GM12892 (cell line): ENCODE results near the gene RGS7.

Experiments used
- DNase-seq: peaks from one replicate; pipeline ENCODE4 v3.0.0; 2011; ENCODE audit not compliant: insufficient read length
- FAIRE-seq: peaks from 2 replicates; lab custom pipeline; 2011; peaks lifted over from hg19 to GRCh38; lab: Jason Lieb, UNC
- POLR2A ChIP-seq: IDR thresholded peaks from 2 replicates; pipeline ENCODE4 v1.6.1; 2011; ENCODE audit warnings: low read depth, low read length, control low read depth
- POLR2AphosphoS5 ChIP-seq: IDR thresholded peaks from 2 replicates; pipeline ENCODE4 v1.6.1; 2011; ENCODE audit warnings: low read depth, low read length, control low read depth
- TAF1 ChIP-seq: IDR thresholded peaks from 2 replicates; pipeline ENCODE4 v1.6.1; 2011; ENCODE audit warnings: low read depth, mild to moderate bottlenecking, control low read depth, low read length, borderline replicate concordance

The RGS7 gene

DNA sequence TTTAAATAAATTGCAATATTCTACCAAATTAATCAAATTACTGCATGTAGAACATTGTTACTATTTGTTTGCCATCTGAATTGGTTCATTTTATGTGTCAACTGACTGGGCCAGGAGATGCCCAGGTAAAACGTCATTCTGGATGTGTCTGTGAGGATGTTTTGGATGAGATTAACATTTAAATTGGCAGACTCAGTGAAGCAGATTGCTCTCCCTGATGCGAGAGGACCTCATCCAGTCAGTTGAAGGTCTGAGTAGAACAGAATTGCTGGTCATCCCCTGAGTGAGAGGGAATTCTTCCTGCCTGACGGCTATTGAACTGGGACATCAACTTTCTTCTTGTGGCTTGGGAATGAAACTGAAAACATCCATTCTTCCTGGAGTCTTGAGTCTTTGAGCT lies 623.0 kb downstream of the RGS7 start:
- FAIRE-seq (no peak), DNase-seq (no peak)
- TF ChIP-seq POLR2A (no peak), POLR2AphosphoS5 (no peak), TAF1 (no peak)

DNA sequence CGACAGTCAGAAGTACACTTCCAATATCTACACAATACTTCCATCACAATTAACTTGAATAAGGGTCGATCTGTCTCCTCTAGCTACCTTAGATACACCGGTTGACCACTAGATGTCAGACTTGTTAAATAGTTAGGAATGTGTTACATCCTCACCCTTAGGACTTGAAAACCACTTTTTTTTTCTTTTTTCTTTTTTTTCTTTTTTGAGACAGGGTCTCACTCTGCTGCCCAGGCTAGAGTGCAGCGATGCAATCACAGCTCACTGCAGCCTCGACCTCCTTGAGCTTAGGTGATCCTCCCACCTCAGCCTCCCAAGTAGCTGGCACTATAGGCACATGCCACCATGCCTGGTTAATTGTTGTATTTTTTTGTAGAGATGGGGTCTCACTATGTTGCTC lies 624.6 kb downstream of the RGS7 start:
- DNase-seq (no peak), FAIRE-seq (no peak)
- TF ChIP-seq POLR2AphosphoS5 (no peak), TAF1 (no peak), POLR2A (no peak)
